DLD1 (cell line): ENCODE data around the gene ANKRD60.

Experiments used
- in situ Hi-C: cut with HindIII; loops from 2 replicates; pipeline ENCODE4 v1.10.0; 2017; ENCODE audit warnings: low sequenced_read_pairs

ANKRD60 gene

GRCh38 chr20:58228484-58229197 lies at the start of gene ANKRD60:
Gene ANKRD60 (minus strand): TSS chr20:58228653. CDS start chr20:58228653, 0 bp downstream.
- in situ Hi-C loops = loop anchor here (10.0 to 25.0 kb wide), 2 partner anchors 184 to 714 kb away; no protein-coding TSS in a partner anchor

- in situ Hi-C loops = no loop called here
Observed at GRCh38 chr20:58277578-58278472, 49.4 kb upstream of the ANKRD60 start.

- in situ Hi-C loops = no loop called here
Observed at GRCh38 chr20:58277107-58277506, 48.7 kb upstream of the ANKRD60 start.

GRCh38 chr20:58274384-58274783 lies 45.9 kb upstream of the ANKRD60 start:
- in situ Hi-C loops = no loop called here

- in situ Hi-C loops = no loop called here
Observed at GRCh38 chr20:58271606-58272351, 43.3 kb upstream of the ANKRD60 start.

GRCh38 chr20:58268936-58269619 lies 40.6 kb upstream of the ANKRD60 start:
- in situ Hi-C loops = no loop called here

- in situ Hi-C loops = no loop called here
Observed at GRCh38 chr20:58268421-58268821, 40.0 kb upstream of the ANKRD60 start.

GRCh38 chr20:58267389-58268215 lies 39.1 kb upstream of the ANKRD60 start:
- in situ Hi-C loops = no loop called here

- in situ Hi-C loops = no loop called here
Observed at GRCh38 chr20:58264271-58264670, 35.8 kb upstream of the ANKRD60 start.

- in situ Hi-C loops = no loop called here
Observed at GRCh38 chr20:58261660-58262059, 33.2 kb upstream of the ANKRD60 start.

- in situ Hi-C loops = no loop called here
Observed at GRCh38 chr20:58260006-58260405, 31.6 kb upstream of the ANKRD60 start.

GRCh38 chr20:58256842-58257241 lies 28.4 kb upstream of the ANKRD60 start:
- in situ Hi-C loops = no loop called here

GRCh38 chr20:58256307-58256706 lies 27.9 kb upstream of the ANKRD60 start:
- in situ Hi-C loops = no loop called here

GRCh38 chr20:58254890-58255289 lies 26.4 kb upstream of the ANKRD60 start:
- in situ Hi-C loops = no loop called here

- in situ Hi-C loops = no loop called here
Observed at GRCh38 chr20:58251979-58252591, 23.6 kb upstream of the ANKRD60 start.

GRCh38 chr20:58251348-58251978 lies 23.0 kb upstream of the ANKRD60 start:
- in situ Hi-C loops = no loop called here

GRCh38 chr20:58246346-58246745 lies 17.9 kb upstream of the ANKRD60 start:
- in situ Hi-C loops = loop anchor here (25.0 kb wide), 1 partner anchor 166 kb away; no protein-coding TSS in a partner anchor

- in situ Hi-C loops = loop anchor here (25.0 kb wide), 1 partner anchor 166 kb away; no protein-coding TSS in a partner anchor
Observed at GRCh38 chr20:58245931-58246330, 17.5 kb upstream of the ANKRD60 start.
